Liver (tissue), 3 donors: Measurements from ENCODE around the gene ENAH.

Source experiments
- GABPA ChIP-seq, 2 donors: IDR thresholded peaks in 1 of 2; conservative IDR thresholded peaks in 1 of 2; 2 replicates each; pipeline ENCODE4 v1.6.1; 2016; ENCODE audit warnings: antibody characterized with exemption in 2 of 2, mild to moderate bottlenecking in 1 of 2, moderate library complexity in 1 of 2
- SP1 ChIP-seq: IDR thresholded peaks from 2 replicates; pipeline ENCODE4 v1.6.1; 2018; ENCODE audit warnings: antibody characterized with exemption, mild to moderate bottlenecking
- TAF1 ChIP-seq: conservative IDR thresholded peaks from 2 replicates; pipeline ENCODE4 v1.6.1; 2016; ENCODE audit warnings: antibody characterized with exemption, mild to moderate bottlenecking
- TF ChIP-seq, protein P1 (sequence below): fragments of 150-350 bp; IDR thresholded peaks from 2 replicates; pipeline ENCODE4 v1.5.1; 2017; ENCODE audit warnings: improper control_type of control experiment, low read depth, low read length; ENCODE audit not compliant: missing input control
- TF ChIP-seq, protein P2 (sequence below): IDR thresholded peaks from 2 replicates; pipeline ENCODE4 v1.6.1; 2016; ENCODE audit warnings: antibody characterized with exemption, mild to moderate bottlenecking
- TF ChIP-seq, protein P3 (sequence below): IDR thresholded peaks from 2 replicates; pipeline ENCODE4 v1.6.1; 2016; ENCODE audit warnings: antibody characterized with exemption
- donor health status: healthy.
- donor health status: healthy.

DNA sequence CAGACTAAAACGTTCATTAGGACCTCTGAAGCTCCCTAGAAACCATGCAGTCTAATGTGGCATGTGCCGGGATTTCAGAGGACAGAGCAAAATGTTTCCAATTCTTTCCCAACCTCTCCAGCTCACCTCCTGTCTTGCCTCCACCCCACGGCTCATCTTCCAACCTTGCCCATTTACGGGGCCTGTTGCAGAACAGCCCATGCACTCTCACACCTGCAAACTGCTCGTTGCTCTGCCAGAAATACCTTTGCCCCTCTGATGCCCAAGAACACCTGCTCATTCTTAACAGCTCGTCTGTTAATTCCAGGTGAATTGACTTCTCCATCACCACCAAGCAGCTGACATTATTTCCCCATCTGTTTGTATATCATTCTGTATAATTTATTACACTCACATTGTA is 171.2 kb downstream of the ENAH start:
- TF ChIP-seq TAF1 (no peak), SP1 (no peak), GABPA (IDR thresholded peaks at IDR 0.05 in 1 of 2, conservative IDR thresholded peaks at IDR 0.05 in 1 of 2) (no peak)
- TF ChIP-seq, protein P1, sequence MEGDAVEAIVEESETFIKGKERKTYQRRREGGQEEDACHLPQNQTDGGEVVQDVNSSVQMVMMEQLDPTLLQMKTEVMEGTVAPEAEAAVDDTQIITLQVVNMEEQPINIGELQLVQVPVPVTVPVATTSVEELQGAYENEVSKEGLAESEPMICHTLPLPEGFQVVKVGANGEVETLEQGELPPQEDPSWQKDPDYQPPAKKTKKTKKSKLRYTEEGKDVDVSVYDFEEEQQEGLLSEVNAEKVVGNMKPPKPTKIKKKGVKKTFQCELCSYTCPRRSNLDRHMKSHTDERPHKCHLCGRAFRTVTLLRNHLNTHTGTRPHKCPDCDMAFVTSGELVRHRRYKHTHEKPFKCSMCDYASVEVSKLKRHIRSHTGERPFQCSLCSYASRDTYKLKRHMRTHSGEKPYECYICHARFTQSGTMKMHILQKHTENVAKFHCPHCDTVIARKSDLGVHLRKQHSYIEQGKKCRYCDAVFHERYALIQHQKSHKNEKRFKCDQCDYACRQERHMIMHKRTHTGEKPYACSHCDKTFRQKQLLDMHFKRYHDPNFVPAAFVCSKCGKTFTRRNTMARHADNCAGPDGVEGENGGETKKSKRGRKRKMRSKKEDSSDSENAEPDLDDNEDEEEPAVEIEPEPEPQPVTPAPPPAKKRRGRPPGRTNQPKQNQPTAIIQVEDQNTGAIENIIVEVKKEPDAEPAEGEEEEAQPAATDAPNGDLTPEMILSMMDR = no peak
- TF ChIP-seq, protein P2, sequence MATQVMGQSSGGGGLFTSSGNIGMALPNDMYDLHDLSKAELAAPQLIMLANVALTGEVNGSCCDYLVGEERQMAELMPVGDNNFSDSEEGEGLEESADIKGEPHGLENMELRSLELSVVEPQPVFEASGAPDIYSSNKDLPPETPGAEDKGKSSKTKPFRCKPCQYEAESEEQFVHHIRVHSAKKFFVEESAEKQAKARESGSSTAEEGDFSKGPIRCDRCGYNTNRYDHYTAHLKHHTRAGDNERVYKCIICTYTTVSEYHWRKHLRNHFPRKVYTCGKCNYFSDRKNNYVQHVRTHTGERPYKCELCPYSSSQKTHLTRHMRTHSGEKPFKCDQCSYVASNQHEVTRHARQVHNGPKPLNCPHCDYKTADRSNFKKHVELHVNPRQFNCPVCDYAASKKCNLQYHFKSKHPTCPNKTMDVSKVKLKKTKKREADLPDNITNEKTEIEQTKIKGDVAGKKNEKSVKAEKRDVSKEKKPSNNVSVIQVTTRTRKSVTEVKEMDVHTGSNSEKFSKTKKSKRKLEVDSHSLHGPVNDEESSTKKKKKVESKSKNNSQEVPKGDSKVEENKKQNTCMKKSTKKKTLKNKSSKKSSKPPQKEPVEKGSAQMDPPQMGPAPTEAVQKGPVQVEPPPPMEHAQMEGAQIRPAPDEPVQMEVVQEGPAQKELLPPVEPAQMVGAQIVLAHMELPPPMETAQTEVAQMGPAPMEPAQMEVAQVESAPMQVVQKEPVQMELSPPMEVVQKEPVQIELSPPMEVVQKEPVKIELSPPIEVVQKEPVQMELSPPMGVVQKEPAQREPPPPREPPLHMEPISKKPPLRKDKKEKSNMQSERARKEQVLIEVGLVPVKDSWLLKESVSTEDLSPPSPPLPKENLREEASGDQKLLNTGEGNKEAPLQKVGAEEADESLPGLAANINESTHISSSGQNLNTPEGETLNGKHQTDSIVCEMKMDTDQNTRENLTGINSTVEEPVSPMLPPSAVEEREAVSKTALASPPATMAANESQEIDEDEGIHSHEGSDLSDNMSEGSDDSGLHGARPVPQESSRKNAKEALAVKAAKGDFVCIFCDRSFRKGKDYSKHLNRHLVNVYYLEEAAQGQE = no peak
- TF ChIP-seq, protein P3, sequence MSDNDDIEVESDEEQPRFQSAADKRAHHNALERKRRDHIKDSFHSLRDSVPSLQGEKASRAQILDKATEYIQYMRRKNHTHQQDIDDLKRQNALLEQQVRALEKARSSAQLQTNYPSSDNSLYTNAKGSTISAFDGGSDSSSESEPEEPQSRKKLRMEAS = no peak
